SK-N-SH treated with all-trans-retinoic acid at 6 μM for 48 hours (cell line): ENCODE data around the gene C6orf89.
"Not testable (repeated sequence)": the region's sequence is repeated elsewhere in the genome, so short reads cannot be mapped to it uniquely, and the experiment has no call there.

Experiments used
- ATAC-seq: fragments of 200-7000 bp; cut with Tn5 transposase; 3 replicates; pipeline ENCODE4 v1.9.1; 2020; ENCODE audit warnings: mild to moderate bottlenecking, moderate library complexity
- ARNTL ChIP-seq: fragments of 450-650 bp; formaldehyde crosslinking; IDR thresholded peaks from 2 replicates; pipeline ENCODE4 v1.5.0; 2020; ENCODE audit warnings: low read depth, mild to moderate bottlenecking, moderate library complexity, borderline replicate concordance
- BACH2 ChIP-seq: fragments of 250-450 bp; sonication (Bioruptor Pico); IDR thresholded peaks from 2 replicates; pipeline ENCODE4 v1.9.0; 2021; ENCODE audit warnings: mild to moderate bottlenecking, borderline replicate concordance
- CREB5 ChIP-seq: fragments of 250-450 bp; sonication (Bioruptor Pico); IDR thresholded peaks from 2 replicates; pipeline ENCODE4 v1.5.1; 2020; ENCODE audit warnings: low read depth, mild to moderate bottlenecking, moderate library complexity
- CSDC2 ChIP-seq: fragments of 250-450 bp; sonication (Bioruptor Pico); IDR thresholded peaks from 2 replicates; pipeline ENCODE4 v1.5.0; 2020; ENCODE audit warnings: mild to moderate bottlenecking, moderate library complexity
- CSRNP3 ChIP-seq: fragments of 250-450 bp; sonication (Bioruptor Pico); IDR thresholded peaks from 2 replicates; pipeline ENCODE4 v1.5.1; 2021; ENCODE audit warnings: mild to moderate bottlenecking, moderate library complexity
- ESRRG ChIP-seq: fragments of 250-450 bp; sonication (Bioruptor Pico); IDR thresholded peaks from 2 replicates; pipeline ENCODE4 v1.6.1; 2021; ENCODE audit warnings: mild to moderate bottlenecking
- GLIS3 ChIP-seq: fragments of 250-450 bp; sonication (Bioruptor Pico); IDR thresholded peaks from 2 replicates; pipeline ENCODE4 v1.5.0; 2020; ENCODE audit warnings: mild to moderate bottlenecking, moderate library complexity
- ISL1 ChIP-seq: fragments of 250-450 bp; sonication (Bioruptor Pico); IDR thresholded peaks from 2 replicates; pipeline ENCODE4 v2.1.2; 2022; ENCODE audit warnings: mild to moderate bottlenecking, moderate library complexity
- PATZ1 ChIP-seq: fragments of 250-450 bp; sonication (Bioruptor Pico); IDR thresholded peaks from 2 replicates; pipeline ENCODE4 v1.8.0; 2020; ENCODE audit warnings: mild to moderate bottlenecking, moderate library complexity, borderline replicate concordance
- RARB ChIP-seq: fragments of 250-450 bp; sonication (Bioruptor Pico); IDR thresholded peaks from 2 replicates; pipeline ENCODE4 v1.8.0; 2021; ENCODE audit warnings: mild to moderate bottlenecking, moderate library complexity
- TCF4 ChIP-seq: fragments of 250-450 bp; sonication (Bioruptor Pico); IDR thresholded peaks from 2 replicates; pipeline ENCODE4 v1.8.0; 2021; ENCODE audit warnings: mild to moderate bottlenecking, moderate library complexity, borderline replicate concordance
- TOX ChIP-seq: fragments of 250-450 bp; sonication (Bioruptor Pico); IDR thresholded peaks from 2 replicates; pipeline ENCODE4 v1.8.0; 2021; ENCODE audit warnings: mild to moderate bottlenecking, moderate library complexity, borderline replicate concordance
- ZC3H10 ChIP-seq: fragments of 250-450 bp; sonication (Bioruptor Pico); IDR thresholded peaks from 2 replicates; pipeline ENCODE4 v1.5.1; 2021; ENCODE audit warnings: mild to moderate bottlenecking, moderate library complexity
- ZFP3 ChIP-seq: fragments of 250-450 bp; sonication (Bioruptor Pico); IDR thresholded peaks from 2 replicates; pipeline ENCODE4 v1.5.0; 2020; ENCODE audit warnings: mild to moderate bottlenecking, moderate library complexity
- ZNF70 ChIP-seq: fragments of 450-650 bp; formaldehyde crosslinking; IDR thresholded peaks from 2 replicates; pipeline ENCODE4 v1.5.0; 2020; ENCODE audit warnings: mild to moderate bottlenecking, moderate library complexity
- TF ChIP-seq, protein P1 (sequence below): fragments of 250-450 bp; sonication (Bioruptor Pico); IDR thresholded peaks from 2 replicates; pipeline ENCODE4 v1.5.0; 2020; ENCODE audit warnings: mild to moderate bottlenecking, moderate library complexity
- TF ChIP-seq, protein P2 (sequence below): fragments of 250-450 bp; sonication (Bioruptor Pico); IDR thresholded peaks from 2 replicates; pipeline ENCODE4 v1.8.0; 2021; ENCODE audit warnings: low read depth, mild to moderate bottlenecking, moderate library complexity, borderline replicate concordance

The C6orf89 gene

GRCh38 chr6:36890112-36890663, 4.4 kb downstream of the C6orf89 start:
- TF ChIP-seq RARB (CRISPR knock-in tag), result no peak
- no peak for TF ChIP-seq TCF4 (CRISPR knock-in tag)
- TF ChIP-seq, protein P1, sequence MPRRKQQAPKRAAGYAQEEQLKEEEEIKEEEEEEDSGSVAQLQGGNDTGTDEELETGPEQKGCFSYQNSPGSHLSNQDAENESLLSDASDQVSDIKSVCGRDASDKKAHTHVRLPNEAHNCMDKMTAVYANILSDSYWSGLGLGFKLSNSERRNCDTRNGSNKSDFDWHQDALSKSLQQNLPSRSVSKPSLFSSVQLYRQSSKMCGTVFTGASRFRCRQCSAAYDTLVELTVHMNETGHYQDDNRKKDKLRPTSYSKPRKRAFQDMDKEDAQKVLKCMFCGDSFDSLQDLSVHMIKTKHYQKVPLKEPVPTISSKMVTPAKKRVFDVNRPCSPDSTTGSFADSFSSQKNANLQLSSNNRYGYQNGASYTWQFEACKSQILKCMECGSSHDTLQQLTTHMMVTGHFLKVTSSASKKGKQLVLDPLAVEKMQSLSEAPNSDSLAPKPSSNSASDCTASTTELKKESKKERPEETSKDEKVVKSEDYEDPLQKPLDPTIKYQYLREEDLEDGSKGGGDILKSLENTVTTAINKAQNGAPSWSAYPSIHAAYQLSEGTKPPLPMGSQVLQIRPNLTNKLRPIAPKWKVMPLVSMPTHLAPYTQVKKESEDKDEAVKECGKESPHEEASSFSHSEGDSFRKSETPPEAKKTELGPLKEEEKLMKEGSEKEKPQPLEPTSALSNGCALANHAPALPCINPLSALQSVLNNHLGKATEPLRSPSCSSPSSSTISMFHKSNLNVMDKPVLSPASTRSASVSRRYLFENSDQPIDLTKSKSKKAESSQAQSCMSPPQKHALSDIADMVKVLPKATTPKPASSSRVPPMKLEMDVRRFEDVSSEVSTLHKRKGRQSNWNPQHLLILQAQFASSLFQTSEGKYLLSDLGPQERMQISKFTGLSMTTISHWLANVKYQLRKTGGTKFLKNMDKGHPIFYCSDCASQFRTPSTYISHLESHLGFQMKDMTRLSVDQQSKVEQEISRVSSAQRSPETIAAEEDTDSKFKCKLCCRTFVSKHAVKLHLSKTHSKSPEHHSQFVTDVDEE (CRISPR knock-in tag), result no peak
- no peak for TF ChIP-seq ESRRG (CRISPR knock-in tag)
- TF ChIP-seq GLIS3 (CRISPR knock-in tag), result no peak
- TF ChIP-seq CSDC2 (CRISPR knock-in tag), result no peak
- TF ChIP-seq PATZ1, result no peak
- TF ChIP-seq ZFP3 (CRISPR knock-in tag), result no peak
- TF ChIP-seq CSRNP3 (CRISPR knock-in tag), result no peak
- no peak for TF ChIP-seq TOX (CRISPR knock-in tag)
- TF ChIP-seq ZC3H10 (CRISPR knock-in tag), result no peak
- no peak for TF ChIP-seq ISL1 (CRISPR knock-in tag)
- TF ChIP-seq BACH2 (CRISPR knock-in tag), result no peak
- no peak for TF ChIP-seq ZNF70 (CRISPR knock-in tag)
- no peak for TF ChIP-seq CREB5
- no peak for TF ChIP-seq ARNTL (CRISPR knock-in tag)
- TF ChIP-seq, protein P2, sequence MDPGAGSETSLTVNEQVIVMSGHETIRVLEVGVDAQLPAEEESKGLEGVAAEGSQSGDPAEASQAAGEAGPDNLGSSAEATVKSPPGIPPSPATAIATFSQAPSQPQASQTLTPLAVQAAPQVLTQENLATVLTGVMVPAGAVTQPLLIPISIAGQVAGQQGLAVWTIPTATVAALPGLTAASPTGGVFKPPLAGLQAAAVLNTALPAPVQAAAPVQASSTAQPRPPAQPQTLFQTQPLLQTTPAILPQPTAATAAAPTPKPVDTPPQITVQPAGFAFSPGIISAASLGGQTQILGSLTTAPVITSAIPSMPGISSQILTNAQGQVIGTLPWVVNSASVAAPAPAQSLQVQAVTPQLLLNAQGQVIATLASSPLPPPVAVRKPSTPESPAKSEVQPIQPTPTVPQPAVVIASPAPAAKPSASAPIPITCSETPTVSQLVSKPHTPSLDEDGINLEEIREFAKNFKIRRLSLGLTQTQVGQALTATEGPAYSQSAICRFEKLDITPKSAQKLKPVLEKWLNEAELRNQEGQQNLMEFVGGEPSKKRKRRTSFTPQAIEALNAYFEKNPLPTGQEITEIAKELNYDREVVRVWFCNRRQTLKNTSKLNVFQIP (CRISPR knock-in tag), result no peak
- ATAC-seq, result no peak

- not testable (repeated sequence) for ATAC-seq
These were observed 5.4 kb downstream of the C6orf89 start for GRCh38 chr6:36891153-36891552.

- no peak for ATAC-seq
- TF ChIP-seq ARNTL (CRISPR knock-in tag), result no peak
- TF ChIP-seq, protein P2 (CRISPR knock-in tag), result no peak
- TF ChIP-seq ESRRG (CRISPR knock-in tag), result no peak
These were observed 8.5 kb downstream of the C6orf89 start for GRCh38 chr6:36893976-36894932.
